Measurements from ENCODE around the gene NXT2.
A peak's percentile ranks its signal among the peaks of the same experiment; 100 is the strongest.

The NXT2 gene

GRCh38 chrX:109536439-109537323, at the start of gene NXT2:
TSS of gene NXT2 (plus strand) at chrX:109536844. CDS start at chrX:109537007, 163 bp downstream.
- Mint-ChIP-seq H3K27me3 (ENCODE audit: low read depth, poor library complexity) (peaks cover 40% of the 10 kb centered on the region), H3K4me1 (peaks cover 8% of the 10 kb centered on the region), H3K9me3 (peaks cover 8% of the 10 kb centered on the region), H3K4me3 (peak within 1 kb of the TSS; percentile 97), H3K36me3 (ENCODE audit: low read depth) (no peaks in the 10 kb centered on the region), H3K27ac (peak within 1 kb of the TSS; percentile 99)
- TF ChIP-seq CTCF (IDR thresholded peaks at IDR 0.05) = no peak
- peak; percentile 95 for DNase-seq

GRCh38 chrX:109487640-109488039, 49.0 kb upstream of the NXT2 start:
- no peak overlapping the region for H3K27ac Mint-ChIP-seq
- no peaks in the 10 kb centered on the region for H3K9me3 Mint-ChIP-seq
- TF ChIP-seq CTCF (IDR thresholded peaks at IDR 0.05) = no peak
- peaks cover 2% of the 10 kb centered on the region for H3K27me3 Mint-ChIP-seq (ENCODE audit: low read depth, poor library complexity)
- H3K36me3 Mint-ChIP-seq (ENCODE audit: low read depth) = no peaks in the 10 kb centered on the region
- H3K4me1 Mint-ChIP-seq = peaks cover 9% of the 10 kb centered on the region
- no peak for DNase-seq
- no peak overlapping the region for H3K4me3 Mint-ChIP-seq

- Mint-ChIP-seq H3K4me3 (no peak overlapping the region), H3K36me3 (ENCODE audit: low read depth) (no peaks in the 10 kb centered on the region), H3K4me1 (peaks cover 6% of the 10 kb centered on the region), H3K9me3 (no peaks in the 10 kb centered on the region), H3K27ac (peak overlapping the region; percentile 23), H3K27me3 (ENCODE audit: low read depth, poor library complexity) (peaks cover 2% of the 10 kb centered on the region)
- DNase-seq = no peak
- TF ChIP-seq CTCF (IDR thresholded peaks at IDR 0.05) = no peak
Measured at GRCh38 chrX:109489174-109489573, 47.5 kb upstream of the NXT2 start.

- DNase-seq = no peak
- Mint-ChIP-seq H3K4me1 (no peaks in the 10 kb centered on the region), H3K27me3 (ENCODE audit: low read depth, poor library complexity) (peaks cover 21% of the 10 kb centered on the region), H3K4me3 (no peak overlapping the region), H3K9me3 (no peaks in the 10 kb centered on the region), H3K27ac (no peak overlapping the region), H3K36me3 (ENCODE audit: low read depth) (no peaks in the 10 kb centered on the region)
- TF ChIP-seq CTCF (IDR thresholded peaks at IDR 0.05) = no peak
Measured at GRCh38 chrX:109498434-109498833, 38.2 kb upstream of the NXT2 start.

GRCh38 chrX:109501176-109501575, 35.5 kb upstream of the NXT2 start:
- TF ChIP-seq CTCF (IDR thresholded peaks at IDR 0.05) = no peak
- Mint-ChIP-seq H3K27ac (no peak overlapping the region), H3K4me1 (no peaks in the 10 kb centered on the region), H3K9me3 (no peaks in the 10 kb centered on the region), H3K36me3 (ENCODE audit: low read depth) (no peaks in the 10 kb centered on the region), H3K4me3 (no peak overlapping the region), H3K27me3 (ENCODE audit: low read depth, poor library complexity) (peaks cover 21% of the 10 kb centered on the region)
- DNase-seq = no peak

- H3K9me3 Mint-ChIP-seq = no peaks in the 10 kb centered on the region
- DNase-seq = no peak
- TF ChIP-seq CTCF (IDR thresholded peaks at IDR 0.05) = no peak
- no peaks in the 10 kb centered on the region for H3K36me3 Mint-ChIP-seq (ENCODE audit: low read depth)
- H3K27ac Mint-ChIP-seq = no peak overlapping the region
- no peak overlapping the region for H3K4me3 Mint-ChIP-seq
- H3K27me3 Mint-ChIP-seq (ENCODE audit: low read depth, poor library complexity) = peaks cover 33% of the 10 kb centered on the region
- H3K4me1 Mint-ChIP-seq = no peaks in the 10 kb centered on the region
Measured at GRCh38 chrX:109508915-109509314, 27.7 kb upstream of the NXT2 start.
